Stomach (tissue), 9 donors: ENCODE data around the gene AMOTL2. TPM values are rescaled to one million over a fixed set of nuclear protein-coding genes. Genes with fewer than 3 reads are reported as not detected.

Experiments
- DNase-seq, 2 donors: peaks; one replicate each; pipeline versions ENCODE4 v3.0.0 to v3.0.0-alpha.2; 2013 to 2019
- H3K27ac ChIP-seq, 5 donors: fragments of 200-600 bp in 4 of 5; sonication (generic) in 4 of 5; one replicate each; pipeline ENCODE4 v1.5.1; 2013 to 2019; ENCODE audit warnings: mild to moderate bottlenecking in 1 of 5, moderate library complexity in 1 of 5
- H3K27me3 ChIP-seq, 3 donors: fragments of 200-600 bp; sonication (generic); one replicate each; pipeline ENCODE4 v1.5.1; 2017 to 2019; ENCODE audit warnings: mixed run types in 1 of 3
- H3K36me3 ChIP-seq, 4 donors: fragments of 200-600 bp; sonication (generic); 1 replicate in 3 of 4; 2 replicates in 1 of 4; pipeline ENCODE4 v1.5.1; 2016 to 2019
- H3K4me1 ChIP-seq, 4 donors: fragments of 200-600 bp; sonication (generic); one replicate each; pipeline ENCODE4 v1.5.1; 2016 to 2019
- H3K4me3 ChIP-seq, 4 donors: fragments of 200-600 bp; sonication (generic) in 3 of 4; one replicate each; pipeline ENCODE4 v1.5.1; 2016 to 2019; ENCODE audit warnings: mild to moderate bottlenecking in 1 of 4
- H3K9me3 ChIP-seq, 4 donors: fragments of 200-600 bp; sonication (generic); one replicate each; pipeline ENCODE4 v1.5.1; 2016 to 2019
- EP300 ChIP-seq: sonication (generic); formaldehyde crosslinking; IDR thresholded peaks from one replicate; pipeline ENCODE4 v1.6.1; 2017; ENCODE audit warnings: antibody characterized with exemption
- POLR2A ChIP-seq, 4 donors: fragments of 450-650 bp; IDR thresholded peaks; one replicate each; pipeline ENCODE4 v1.6.1; 2016; ENCODE audit warnings: antibody characterized with exemption in 4 of 4, control low read depth in 2 of 4, mild to moderate bottlenecking in 1 of 4, moderate library complexity in 1 of 4
- POLR2AphosphoS5 ChIP-seq, 3 donors: sonication (generic); formaldehyde crosslinking; IDR thresholded peaks; one replicate each; pipeline ENCODE4 v1.6.1; 2016; ENCODE audit warnings: antibody characterized with exemption in 3 of 3
- WGBS, 5 donors: extraction: QIAGEN DNeasy Blood & Tissue Kit in 3 of 5; methylation state at CpG; one replicate each; pipeline versions ENCODE4 v1.1.5 to v1.1.7; 2013 to 2018; 5-methylcytosine and 5-hydroxymethylcytosine counted together
- intact Hi-C: fragments of 100-400 bp; cut with DNase I; formaldehyde crosslinking; loops from one replicate; pipeline ENCODE4 v1.15.1; 2023; ENCODE audit warnings: low total_unique reads
- polyA plus RNA-seq, 3 donors: library from polyadenylated mRNA; stranded (reverse); fragments of 200-250 nt; gene quantifications; one replicate each; pipeline ENCODE4 v1.2.3, GENCODE V29; 2013
- total RNA-seq, 5 donors: library from RNA; depleted of rRNA; stranded (reverse); fragments of >200 nt; gene quantifications; one replicate each; pipeline versions ENCODE4 v1.1.0 to v1.2.3, GENCODE V29; 2014 to 2016
- TF ChIP-seq, protein P1 (sequence below), 7 experiments: fragments of 450-650 bp in 4 of 7; fragments of 200-600 bp in 3 of 7; sonication (generic) in 3 of 7; IDR thresholded peaks; one replicate each; pipeline ENCODE4 v1.5.1; 2016 to 2019; ENCODE audit warnings: antibody characterized with exemption in 7 of 7, control low read depth in 2 of 7, mild to moderate bottlenecking in 1 of 7
- donor health status: healthy with polysubstance abuse.
- donor health status: Bipolar disorder and iron deficiency.
- donor health status: healthy.

Gene AMOTL2
- total and polyA plus RNA-seq, 8 donors: 10.6 to 782 (median 37.0) TPM

DNA sequence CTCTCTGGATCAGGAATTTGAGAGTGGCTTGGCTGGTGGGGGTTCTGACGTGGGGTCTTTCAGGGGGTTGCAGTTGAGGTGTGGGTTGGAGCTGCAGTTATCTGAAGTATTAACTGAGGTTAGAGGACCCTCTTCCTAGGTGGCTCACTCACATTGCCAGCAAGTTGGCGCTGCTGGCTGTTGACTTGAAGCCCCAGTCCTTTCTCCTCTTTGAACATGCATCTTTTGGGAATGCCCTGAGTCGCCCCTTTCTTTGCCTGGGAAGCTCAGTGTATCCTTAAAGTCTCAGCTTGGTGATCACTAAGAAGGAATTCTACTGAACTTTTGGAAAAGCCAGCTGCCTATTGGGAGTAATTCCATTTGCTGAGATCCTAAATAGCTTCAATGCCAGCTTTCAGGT lies 13.0 kb upstream of the AMOTL2 start:
- no peak for DNase-seq
- TF ChIP-seq, protein P1, sequence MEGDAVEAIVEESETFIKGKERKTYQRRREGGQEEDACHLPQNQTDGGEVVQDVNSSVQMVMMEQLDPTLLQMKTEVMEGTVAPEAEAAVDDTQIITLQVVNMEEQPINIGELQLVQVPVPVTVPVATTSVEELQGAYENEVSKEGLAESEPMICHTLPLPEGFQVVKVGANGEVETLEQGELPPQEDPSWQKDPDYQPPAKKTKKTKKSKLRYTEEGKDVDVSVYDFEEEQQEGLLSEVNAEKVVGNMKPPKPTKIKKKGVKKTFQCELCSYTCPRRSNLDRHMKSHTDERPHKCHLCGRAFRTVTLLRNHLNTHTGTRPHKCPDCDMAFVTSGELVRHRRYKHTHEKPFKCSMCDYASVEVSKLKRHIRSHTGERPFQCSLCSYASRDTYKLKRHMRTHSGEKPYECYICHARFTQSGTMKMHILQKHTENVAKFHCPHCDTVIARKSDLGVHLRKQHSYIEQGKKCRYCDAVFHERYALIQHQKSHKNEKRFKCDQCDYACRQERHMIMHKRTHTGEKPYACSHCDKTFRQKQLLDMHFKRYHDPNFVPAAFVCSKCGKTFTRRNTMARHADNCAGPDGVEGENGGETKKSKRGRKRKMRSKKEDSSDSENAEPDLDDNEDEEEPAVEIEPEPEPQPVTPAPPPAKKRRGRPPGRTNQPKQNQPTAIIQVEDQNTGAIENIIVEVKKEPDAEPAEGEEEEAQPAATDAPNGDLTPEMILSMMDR (IDR thresholded peaks at IDR 0.05): no peak
- TF ChIP-seq POLR2A (IDR thresholded peaks at IDR 0.05) (no peak), EP300 (no peak), POLR2AphosphoS5 (IDR thresholded peaks at IDR 0.05) (no peak)
- Histone ChIP-seq H3K27me3 (no peaks in the 10 kb centered on the region), H3K9me3 (no peaks in the 10 kb centered on the region), H3K4me3 (no peak overlapping the region), H3K4me1 (peaks cover 1 to 14% (median 8%) of the 10 kb centered on the region in 4 donors), H3K27ac (no peak overlapping the region), H3K36me3 (no peaks in the 10 kb centered on the region)
- intact Hi-C loops: no loop called here
- WGBS, 5 donors: 83 to 95% (median 92%) methylated on average over 3 of the region's 3 CpGs

DNA sequence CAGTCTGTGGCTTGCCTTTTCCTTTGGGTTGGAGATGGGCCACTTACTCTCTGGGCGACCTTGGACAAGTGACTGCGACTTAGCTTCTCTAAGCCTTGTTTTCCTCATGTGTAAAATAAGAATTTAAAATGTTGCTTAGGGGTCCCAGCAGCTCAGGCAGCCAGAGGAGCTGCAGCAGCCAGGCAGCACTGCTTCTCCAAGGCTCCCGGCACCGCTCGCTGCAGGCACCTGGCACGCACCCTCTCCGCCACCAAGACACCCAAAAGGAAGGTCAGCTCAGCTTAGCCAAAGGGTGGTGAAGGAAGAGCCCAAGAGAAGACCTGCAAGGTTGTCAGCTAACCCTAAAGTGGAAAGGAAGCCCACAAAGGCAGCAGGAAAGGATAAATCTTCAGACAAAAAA lies 10.7 kb upstream of the AMOTL2 start:
- H3K4me3 ChIP-seq: no peak overlapping the region
- 91 to 95% (median 95%) methylated on average over 7 of the region's 7 CpGs for WGBS, 5 donors
- no peak overlapping the region for H3K27ac ChIP-seq
- intact Hi-C loops: no loop called here
- H3K36me3 ChIP-seq: no peaks in the 10 kb centered on the region
- no peak for DNase-seq
- H3K4me1 ChIP-seq: peaks cover 11 to 22% (median 17%) of the 10 kb centered on the region in 4 donors
- no peaks in the 10 kb centered on the region for H3K9me3 ChIP-seq
- H3K27me3 ChIP-seq: no peaks in the 10 kb centered on the region
- TF ChIP-seq POLR2A (IDR thresholded peaks at IDR 0.05) (no peak), POLR2AphosphoS5 (IDR thresholded peaks at IDR 0.05) (no peak), EP300 (no peak)
- TF ChIP-seq, protein P1 (IDR thresholded peaks at IDR 0.05): no peak

DNA sequence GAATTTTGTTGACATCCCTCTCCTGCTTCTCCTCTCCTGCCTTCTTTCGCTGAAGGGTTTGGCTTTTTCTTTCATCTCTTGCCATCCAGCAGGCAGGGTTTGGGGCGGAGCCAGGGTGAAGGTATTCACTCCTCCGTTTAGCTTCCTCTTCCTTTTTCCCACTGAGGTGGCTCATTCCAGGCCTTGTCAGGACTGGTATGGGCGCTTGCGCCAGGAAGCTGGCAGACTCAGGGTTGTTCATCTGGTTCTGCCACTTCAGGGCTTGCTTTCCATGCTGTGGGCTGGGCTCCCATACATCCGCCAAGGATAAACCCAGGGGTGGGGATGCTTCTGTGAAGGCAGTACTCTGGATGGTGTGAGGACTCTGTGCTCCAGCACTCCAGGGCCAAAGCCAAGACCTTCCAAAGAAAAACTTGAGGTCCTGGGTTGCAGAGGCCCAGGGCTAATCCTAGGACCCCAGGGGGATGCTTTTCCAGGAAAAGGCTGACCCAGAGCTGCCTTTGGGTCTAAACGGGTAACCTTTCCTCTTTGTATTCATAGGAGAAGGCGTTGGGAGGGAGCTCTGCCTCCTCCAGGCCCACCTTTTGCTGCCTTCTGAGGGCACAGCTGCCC lies 7.7 kb upstream of the AMOTL2 start:
- H3K4me1 ChIP-seq: peaks cover 11 to 21% (median 17%) of the 10 kb centered on the region in 4 donors
- no peak overlapping the region for H3K4me3 ChIP-seq
- no peaks in the 10 kb centered on the region for H3K36me3 ChIP-seq
- H3K27me3 ChIP-seq: no peaks in the 10 kb centered on the region
- peak; percentile 93 to 97 for DNase-seq
- no peaks in the 10 kb centered on the region for H3K9me3 ChIP-seq
- TF ChIP-seq POLR2AphosphoS5 (IDR thresholded peaks at IDR 0.05) (peak in 2 of 3 donors; percentile 78 to 93), EP300 (no peak), POLR2A (IDR thresholded peaks at IDR 0.05) (no peak)
- TF ChIP-seq, protein P1 (IDR thresholded peaks at IDR 0.05): no peak
- 25 to 41% (median 26%) methylated on average over 8 of the region's 8 CpGs for WGBS, 5 donors
- H3K27ac ChIP-seq: peak overlapping the region; percentile 60 to 87 (median 67)
- intact Hi-C loops: no loop called here

DNA sequence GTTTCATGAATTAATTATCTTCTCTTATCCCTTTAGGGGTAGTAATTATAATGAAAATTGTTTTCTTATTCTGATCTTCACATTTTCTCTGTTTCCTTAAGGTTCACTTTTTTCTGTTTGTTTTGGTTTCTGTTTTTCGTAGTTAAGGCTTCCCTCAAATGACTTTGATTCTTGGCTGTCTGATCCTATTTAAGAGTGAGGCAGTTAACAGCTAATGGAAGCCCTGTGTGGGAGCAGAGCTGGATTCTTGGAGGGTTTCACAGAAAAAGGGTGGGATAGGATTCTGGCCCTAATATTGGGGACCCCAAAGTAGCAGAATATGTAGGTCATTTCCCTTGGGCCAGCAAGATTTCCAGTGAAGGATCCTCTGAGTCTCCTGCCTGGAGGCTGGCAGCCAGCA lies 6.8 kb upstream of the AMOTL2 start:
- Histone ChIP-seq H3K4me1 (peaks cover 11 to 27% (median 21%) of the 10 kb centered on the region in 4 donors), H3K4me3 (no peak overlapping the region), H3K9me3 (no peaks in the 10 kb centered on the region), H3K36me3 (no peaks in the 10 kb centered on the region), H3K27ac (peak overlapping the region; percentile 1 to 87 (median 67)), H3K27me3 (no peaks in the 10 kb centered on the region)
- intact Hi-C loops: no loop called here
- TF ChIP-seq, protein P1 (IDR thresholded peaks at IDR 0.05): no peak
- TF ChIP-seq POLR2AphosphoS5 (IDR thresholded peaks at IDR 0.05) (no peak), POLR2A (IDR thresholded peaks at IDR 0.05) (no peak), EP300 (no peak)
- WGBS, 5 donors: 4 to 27% (median 19%) methylated on average over 1 of the region's 1 CpG
- DNase-seq: peak in 1 of 2 donors; percentile 48
